K562 (cell line): ENCODE measurements around the gene KIAA0513. TPM values are rescaled to one million over a fixed set of nuclear protein-coding genes. Genes with fewer than 3 reads are reported as not detected.

Experiments used
- BCOR ChIP-seq: fragments of 450-650 bp; IDR thresholded peaks from 2 replicates; pipeline ENCODE4 v1.6.1; 2016
- CXXC5 ChIP-seq: fragments of 250-450 bp; sonication (Bioruptor Pico); IDR thresholded peaks from 2 replicates; pipeline ENCODE4 v1.8.0; 2022; ENCODE audit warnings: inconsistent platforms, mild to moderate bottlenecking, moderate library complexity
- ERF ChIP-seq: fragments of 450-650 bp; formaldehyde crosslinking; IDR thresholded peaks from 2 replicates; pipeline ENCODE4 v1.4.0; 2020; ENCODE audit warnings: mild to moderate bottlenecking, mixed read lengths
- FOXA3 ChIP-seq, 2 experiments: fragments of 450-650 bp in 1 of 2; sonication (generic) in 1 of 2; formaldehyde crosslinking; IDR thresholded peaks in 1 of 2; conservative IDR thresholded peaks in 1 of 2; 2 replicates each; pipeline versions ENCODE4 v1.4.0 to v1.8.0; 2020 to 2022; ENCODE audit warnings: mild to moderate bottlenecking in 2 of 2, missing genetic modification reagents in 1 of 2
- HIVEP1 ChIP-seq: fragments of 250-450 bp; sonication (Bioruptor Pico); IDR thresholded peaks from 2 replicates; pipeline ENCODE4 v1.4.0; 2020; ENCODE audit warnings: mild to moderate bottlenecking
- IRF2 ChIP-seq: sonication (generic); formaldehyde crosslinking; IDR thresholded peaks from 2 replicates; pipeline ENCODE4 v1.8.1; 2022; ENCODE audit warnings: mild to moderate bottlenecking, missing genetic modification reagents
- MTA3 ChIP-seq: fragments of 450-650 bp; formaldehyde crosslinking; IDR thresholded peaks from 2 replicates; pipeline ENCODE4 v1.6.1; 2017; ENCODE audit warnings: mild to moderate bottlenecking, borderline replicate concordance
- SMAD4 ChIP-seq: fragments of 250-450 bp; sonication (Bioruptor Pico); conservative IDR thresholded peaks from 2 replicates; pipeline ENCODE4 v1.8.0; 2021; ENCODE audit warnings: inconsistent platforms, mild to moderate bottlenecking, moderate library complexity
- ZNF239 ChIP-seq: fragments of 250-450 bp; sonication (Bioruptor Pico); IDR thresholded peaks from 2 replicates; pipeline ENCODE4 v1.4.0; 2020; ENCODE audit warnings: mild to moderate bottlenecking
- ZNF384 ChIP-seq: IDR thresholded peaks from 2 replicates; pipeline ENCODE4 v1.6.1; 2012; ENCODE audit warnings: low read depth, low read length, improper control_type of control experiment
- ZNF766 ChIP-seq: fragments of 200-800 bp; sonication (Bioruptor generic); conservative IDR thresholded peaks from 2 replicates; pipeline ENCODE4 v1.6.1; 2016; ENCODE audit warnings: missing genetic modification characterization, missing compliant biosample characterization
- polyA plus RNA-seq, 8 experiments: library from polyadenylated mRNA; depleted of rRNA in 4 of 8; stranded (reverse) in 5 of 8; unstranded in 3 of 8; fragments of >200 nt; fragmentation: Nextera tagmentation in 2 of 8; fragmentation: Illumina TruSeq in 1 of 8; extraction: Ambion mirVana in 2 of 8; extraction: Trizol in 1 of 8; gene quantifications; 2 replicates each; pipeline versions ENCODE4 v1.2.1 to v1.2.3, GENCODE V29; 2011 to 2014; ENCODE audit warnings: inconsistent platforms in 1 of 8, missing spikeins in 1 of 8
- total RNA-seq, 7 experiments: library from RNA; depleted of rRNA in 6 of 7; stranded (reverse); fragments of >200 nt in 6 of 7; fragmentation: Illumina TruSeq in 2 of 7; extraction: Trizol in 2 of 7; gene quantifications; 2 replicates each; pipeline versions ENCODE4 v1.2.1 to v1.2.3, GENCODE V29; 2011 to 2021; ENCODE audit warnings: low replicate concordance in 1 of 7
- TF ChIP-seq, protein P1 (sequence below): sonication (generic); formaldehyde crosslinking; IDR thresholded peaks from 2 replicates; pipeline ENCODE4 v1.8.0; 2022; ENCODE audit warnings: mild to moderate bottlenecking, missing genetic modification reagents
- TF ChIP-seq, protein P2 (sequence below): fragments of 200-800 bp; sonication (Bioruptor generic); IDR thresholded peaks from 2 replicates; pipeline ENCODE4 v1.6.1; 2016; ENCODE audit warnings: missing genetic modification characterization, missing compliant biosample characterization
- TF ChIP-seq, protein P3 (sequence below), 2 experiments: fragments of 450-650 bp; IDR thresholded peaks; 2 replicates each; pipeline ENCODE4 v1.6.1; 2016
- TF ChIP-seq, protein P4 (sequence below): fragments of 250-450 bp; sonication (Bioruptor Pico); IDR thresholded peaks from 2 replicates; pipeline ENCODE4 v1.4.0; 2020; ENCODE audit warnings: mild to moderate bottlenecking, moderate library complexity
- TF ChIP-seq, protein P5 (sequence below): fragments of 200-800 bp; sonication (Bioruptor generic); IDR thresholded peaks from 2 replicates; pipeline ENCODE4 v1.6.1; 2017; ENCODE audit warnings: missing genetic modification characterization, missing compliant biosample characterization

Gene KIAA0513
- total and polyA plus RNA-seq, 9 of the 15 experiments (the other 6 are each of a cell fraction or from before 2014, with no cell fraction given), result 0.18 to 13.7 (median 10.2) TPM

DNA sequence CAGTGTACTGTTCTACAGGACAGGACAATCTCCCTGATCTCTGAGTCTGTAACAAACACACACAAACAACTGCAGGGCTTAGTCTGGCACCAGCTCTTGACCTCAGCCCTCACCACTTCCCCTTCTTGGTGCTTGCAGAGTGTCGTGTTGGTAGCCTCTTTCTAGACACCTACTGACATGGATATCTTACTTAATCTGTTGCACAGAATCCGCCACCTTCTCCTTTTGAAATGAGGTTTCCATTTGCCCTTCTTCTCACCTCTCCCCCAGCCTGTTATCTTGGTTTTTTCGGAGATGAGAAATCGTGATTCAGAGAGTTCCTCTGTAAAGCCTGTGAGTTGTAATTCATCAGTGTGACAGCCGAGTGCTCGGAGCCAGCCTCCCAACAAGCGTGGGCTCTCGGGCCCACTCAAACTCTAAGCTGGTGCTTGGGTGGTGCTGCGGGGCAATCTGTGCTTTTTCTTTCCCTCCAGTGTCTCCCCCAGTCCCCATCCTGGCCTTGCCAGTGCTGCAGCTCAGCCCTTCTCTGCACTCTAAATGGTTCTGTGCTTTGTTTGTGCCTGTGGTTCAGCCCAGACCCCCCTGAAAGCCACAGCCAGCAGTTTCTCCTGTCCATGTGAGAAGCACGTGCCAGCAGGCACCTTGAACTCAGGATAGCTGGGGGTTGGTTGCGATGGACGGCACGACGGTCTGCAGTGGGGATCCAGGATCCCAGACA, 28.1 kb downstream of the KIAA0513 start (continued):
- TF ChIP-seq ZNF766 (peak; percentile 92), BCOR (no peak; the same call in 1 of the 2 replicates), FOXA3 (CRISPR knock-in tag; conservative IDR thresholded peaks at IDR 0.05 in 1 of 2, IDR thresholded peaks at IDR 0.05 in 1 of 2) (peak; percentile 62 to 83; a peak in 3 of 4 replicates), MTA3 (peak; percentile 91), SMAD4 (CRISPR knock-in tag) (peak; percentile 96), ZNF239 (CRISPR knock-in tag) (peak; percentile 39), CXXC5 (CRISPR knock-in tag) (peak; percentile 83), HIVEP1 (CRISPR knock-in tag) (no peak), ZNF384 (no peak), ERF (no peak), IRF2 (CRISPR knock-in tag) (no peak)
- TF ChIP-seq, protein P1, sequence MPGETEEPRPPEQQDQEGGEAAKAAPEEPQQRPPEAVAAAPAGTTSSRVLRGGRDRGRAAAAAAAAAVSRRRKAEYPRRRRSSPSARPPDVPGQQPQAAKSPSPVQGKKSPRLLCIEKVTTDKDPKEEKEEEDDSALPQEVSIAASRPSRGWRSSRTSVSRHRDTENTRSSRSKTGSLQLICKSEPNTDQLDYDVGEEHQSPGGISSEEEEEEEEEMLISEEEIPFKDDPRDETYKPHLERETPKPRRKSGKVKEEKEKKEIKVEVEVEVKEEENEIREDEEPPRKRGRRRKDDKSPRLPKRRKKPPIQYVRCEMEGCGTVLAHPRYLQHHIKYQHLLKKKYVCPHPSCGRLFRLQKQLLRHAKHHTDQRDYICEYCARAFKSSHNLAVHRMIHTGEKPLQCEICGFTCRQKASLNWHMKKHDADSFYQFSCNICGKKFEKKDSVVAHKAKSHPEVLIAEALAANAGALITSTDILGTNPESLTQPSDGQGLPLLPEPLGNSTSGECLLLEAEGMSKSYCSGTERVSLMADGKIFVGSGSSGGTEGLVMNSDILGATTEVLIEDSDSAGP (CRISPR knock-in tag), result no peak
- TF ChIP-seq, protein P2, sequence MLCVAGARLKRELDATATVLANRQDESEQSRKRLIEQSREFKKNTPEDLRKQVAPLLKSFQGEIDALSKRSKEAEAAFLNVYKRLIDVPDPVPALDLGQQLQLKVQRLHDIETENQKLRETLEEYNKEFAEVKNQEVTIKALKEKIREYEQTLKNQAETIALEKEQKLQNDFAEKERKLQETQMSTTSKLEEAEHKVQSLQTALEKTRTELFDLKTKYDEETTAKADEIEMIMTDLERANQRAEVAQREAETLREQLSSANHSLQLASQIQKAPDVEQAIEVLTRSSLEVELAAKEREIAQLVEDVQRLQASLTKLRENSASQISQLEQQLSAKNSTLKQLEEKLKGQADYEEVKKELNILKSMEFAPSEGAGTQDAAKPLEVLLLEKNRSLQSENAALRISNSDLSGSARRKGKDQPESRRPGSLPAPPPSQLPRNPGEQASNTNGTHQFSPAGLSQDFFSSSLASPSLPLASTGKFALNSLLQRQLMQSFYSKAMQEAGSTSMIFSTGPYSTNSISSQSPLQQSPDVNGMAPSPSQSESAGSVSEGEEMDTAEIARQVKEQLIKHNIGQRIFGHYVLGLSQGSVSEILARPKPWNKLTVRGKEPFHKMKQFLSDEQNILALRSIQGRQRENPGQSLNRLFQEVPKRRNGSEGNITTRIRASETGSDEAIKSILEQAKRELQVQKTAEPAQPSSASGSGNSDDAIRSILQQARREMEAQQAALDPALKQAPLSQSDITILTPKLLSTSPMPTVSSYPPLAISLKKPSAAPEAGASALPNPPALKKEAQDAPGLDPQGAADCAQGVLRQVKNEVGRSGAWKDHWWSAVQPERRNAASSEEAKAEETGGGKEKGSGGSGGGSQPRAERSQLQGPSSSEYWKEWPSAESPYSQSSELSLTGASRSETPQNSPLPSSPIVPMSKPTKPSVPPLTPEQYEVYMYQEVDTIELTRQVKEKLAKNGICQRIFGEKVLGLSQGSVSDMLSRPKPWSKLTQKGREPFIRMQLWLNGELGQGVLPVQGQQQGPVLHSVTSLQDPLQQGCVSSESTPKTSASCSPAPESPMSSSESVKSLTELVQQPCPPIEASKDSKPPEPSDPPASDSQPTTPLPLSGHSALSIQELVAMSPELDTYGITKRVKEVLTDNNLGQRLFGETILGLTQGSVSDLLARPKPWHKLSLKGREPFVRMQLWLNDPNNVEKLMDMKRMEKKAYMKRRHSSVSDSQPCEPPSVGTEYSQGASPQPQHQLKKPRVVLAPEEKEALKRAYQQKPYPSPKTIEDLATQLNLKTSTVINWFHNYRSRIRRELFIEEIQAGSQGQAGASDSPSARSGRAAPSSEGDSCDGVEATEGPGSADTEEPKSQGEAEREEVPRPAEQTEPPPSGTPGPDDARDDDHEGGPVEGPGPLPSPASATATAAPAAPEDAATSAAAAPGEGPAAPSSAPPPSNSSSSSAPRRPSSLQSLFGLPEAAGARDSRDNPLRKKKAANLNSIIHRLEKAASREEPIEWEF, result 0 out of 2 replicates have a peak, but pooled peaks have one; percentile 34
- TF ChIP-seq, protein P3, sequence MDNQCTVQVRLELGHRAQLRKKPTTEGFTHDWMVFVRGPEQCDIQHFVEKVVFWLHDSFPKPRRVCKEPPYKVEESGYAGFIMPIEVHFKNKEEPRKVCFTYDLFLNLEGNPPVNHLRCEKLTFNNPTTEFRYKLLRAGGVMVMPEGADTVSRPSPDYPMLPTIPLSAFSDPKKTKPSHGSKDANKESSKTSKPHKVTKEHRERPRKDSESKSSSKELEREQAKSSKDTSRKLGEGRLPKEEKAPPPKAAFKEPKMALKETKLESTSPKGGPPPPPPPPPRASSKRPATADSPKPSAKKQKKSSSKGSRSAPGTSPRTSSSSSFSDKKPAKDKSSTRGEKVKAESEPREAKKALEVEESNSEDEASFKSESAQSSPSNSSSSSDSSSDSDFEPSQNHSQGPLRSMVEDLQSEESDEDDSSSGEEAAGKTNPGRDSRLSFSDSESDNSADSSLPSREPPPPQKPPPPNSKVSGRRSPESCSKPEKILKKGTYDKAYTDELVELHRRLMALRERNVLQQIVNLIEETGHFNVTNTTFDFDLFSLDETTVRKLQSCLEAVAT (IDR thresholded peaks at IDR 0.05), result peak in 1 of 2 experiments; percentile 79; a peak in 1 of 4 replicates
- TF ChIP-seq, protein P4, sequence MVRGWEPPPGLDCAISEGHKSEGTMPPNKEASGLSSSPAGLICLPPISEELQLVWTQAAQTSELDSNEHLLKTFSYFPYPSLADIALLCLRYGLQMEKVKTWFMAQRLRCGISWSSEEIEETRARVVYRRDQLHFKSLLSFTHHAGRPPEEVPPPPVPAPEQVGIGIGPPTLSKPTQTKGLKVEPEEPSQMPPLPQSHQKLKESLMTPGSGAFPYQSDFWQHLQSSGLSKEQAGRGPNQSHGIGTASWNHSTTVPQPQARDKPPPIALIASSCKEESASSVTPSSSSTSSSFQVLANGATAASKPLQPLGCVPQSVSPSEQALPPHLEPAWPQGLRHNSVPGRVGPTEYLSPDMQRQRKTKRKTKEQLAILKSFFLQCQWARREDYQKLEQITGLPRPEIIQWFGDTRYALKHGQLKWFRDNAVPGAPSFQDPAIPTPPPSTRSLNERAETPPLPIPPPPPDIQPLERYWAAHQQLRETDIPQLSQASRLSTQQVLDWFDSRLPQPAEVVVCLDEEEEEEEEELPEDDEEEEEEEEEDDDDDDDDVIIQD, result no peak
- TF ChIP-seq, protein P5, sequence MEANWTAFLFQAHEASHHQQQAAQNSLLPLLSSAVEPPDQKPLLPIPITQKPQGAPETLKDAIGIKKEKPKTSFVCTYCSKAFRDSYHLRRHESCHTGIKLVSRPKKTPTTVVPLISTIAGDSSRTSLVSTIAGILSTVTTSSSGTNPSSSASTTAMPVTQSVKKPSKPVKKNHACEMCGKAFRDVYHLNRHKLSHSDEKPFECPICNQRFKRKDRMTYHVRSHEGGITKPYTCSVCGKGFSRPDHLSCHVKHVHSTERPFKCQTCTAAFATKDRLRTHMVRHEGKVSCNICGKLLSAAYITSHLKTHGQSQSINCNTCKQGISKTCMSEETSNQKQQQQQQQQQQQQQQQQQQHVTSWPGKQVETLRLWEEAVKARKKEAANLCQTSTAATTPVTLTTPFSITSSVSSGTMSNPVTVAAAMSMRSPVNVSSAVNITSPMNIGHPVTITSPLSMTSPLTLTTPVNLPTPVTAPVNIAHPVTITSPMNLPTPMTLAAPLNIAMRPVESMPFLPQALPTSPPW (CRISPR knock-in tag), result peak; percentile 59; the same call in 1 of the 2 replicates
